Thyroid gland (tissue), 4 donors: ENCODE results near the gene GGT6.

Experiments
- CTCF ChIP-seq, 6 experiments: fragments of 200-600 bp in 3 of 6; fragments of 450-650 bp in 3 of 6; sonication (generic) in 3 of 6; IDR thresholded peaks; one replicate each; pipeline ENCODE4 v1.5.1; 2016 to 2019; ENCODE audit warnings: antibody characterized with exemption in 6 of 6, mild to moderate bottlenecking in 2 of 6, inconsistent platforms in 1 of 6, moderate library complexity in 1 of 6
- POLR2A ChIP-seq, 2 donors: fragments of 450-650 bp; IDR thresholded peaks; one replicate each; pipeline ENCODE4 v1.6.1; 2017; ENCODE audit warnings: antibody characterized with exemption in 2 of 2, mild to moderate bottlenecking in 2 of 2, moderate library complexity in 1 of 2

GRCh38 chr17:4554997-4555799 is 5.2 kb downstream of the GGT6 start, which contains the start of gene MYBBP1A:
- TF ChIP-seq CTCF (IDR thresholded peaks at IDR 0.05) (peak in 3 of 6 experiments; percentile 20 to 45 (median 23)), POLR2A (IDR thresholded peaks at IDR 0.05) (peak in 1 of 2 donors; percentile 71)
